DMS53 treated with DMSO at 0.1 percent for 48 hours (cell line): ENCODE data around the gene ACIN1.

ENCODE experiments used
- DNase-seq: peaks from one replicate; lab custom pipeline; 2025; ENCODE audit not compliant: unreplicated experiment; lab: John Stamatoyannopoulos, UW

The ACIN1 gene

GRCh38 chr14:23058654-23059504, 36.1 kb downstream of the ACIN1 start:
- no peak for DNase-seq

GRCh38 chr14:23057757-23058653, 36.9 kb downstream of the ACIN1 start:
- DNase-seq, result no peak

- DNase-seq, result no peak
Observed at GRCh38 chr14:23056956-23057756, 37.8 kb downstream of the ACIN1 start, which contains the start of gene CDH24. CDH24 (minus strand) TSS chr14:23057520; CDS start chr14:23055733, 1,787 bp downstream.

GRCh38 chr14:23056145-23056955, 38.6 kb downstream of the ACIN1 start:
- no peak for DNase-seq

GRCh38 chr14:23055621-23056144, 39.3 kb downstream of the ACIN1 start:
- DNase-seq, result no peak

- no peak for DNase-seq
Observed at GRCh38 chr14:23055147-23055550, 39.8 kb downstream of the ACIN1 start.

- no peak for DNase-seq
Observed at GRCh38 chr14:23054000-23054811, 40.7 kb downstream of the ACIN1 start.

- no peak for DNase-seq
Observed at GRCh38 chr14:23053426-23053825, 41.5 kb downstream of the ACIN1 start.

- DNase-seq, result no peak
Observed at GRCh38 chr14:23052671-23053070, 42.3 kb downstream of the ACIN1 start.

GRCh38 chr14:23052182-23052623, 42.7 kb downstream of the ACIN1 start:
- DNase-seq, result no peak

GRCh38 chr14:23051141-23052057, 43.5 kb downstream of the ACIN1 start:
- no peak for DNase-seq

GRCh38 chr14:23049011-23049410, 45.9 kb downstream of the ACIN1 start:
- no peak for DNase-seq

- no peak for DNase-seq
Observed at GRCh38 chr14:23047751-23048693, 46.9 kb downstream of the ACIN1 start.

- DNase-seq, result no peak
Observed at GRCh38 chr14:23047034-23047634, 47.8 kb downstream of the ACIN1 start.

- DNase-seq, result no peak
Observed at GRCh38 chr14:23045419-23046357, 49.2 kb downstream of the ACIN1 start.
